AML-193 (cell line): ENCODE measurements around the gene SH3RF3.
"Not testable (repeated sequence)": the region's sequence is repeated elsewhere in the genome, so short reads cannot be mapped to it uniquely, and the experiment has no call there.

Experiments
- DNase-seq, 2 experiments: peaks; one replicate each; lab custom pipeline; 2025; lab: John Stamatoyannopoulos, UW

The SH3RF3 gene

DNA sequence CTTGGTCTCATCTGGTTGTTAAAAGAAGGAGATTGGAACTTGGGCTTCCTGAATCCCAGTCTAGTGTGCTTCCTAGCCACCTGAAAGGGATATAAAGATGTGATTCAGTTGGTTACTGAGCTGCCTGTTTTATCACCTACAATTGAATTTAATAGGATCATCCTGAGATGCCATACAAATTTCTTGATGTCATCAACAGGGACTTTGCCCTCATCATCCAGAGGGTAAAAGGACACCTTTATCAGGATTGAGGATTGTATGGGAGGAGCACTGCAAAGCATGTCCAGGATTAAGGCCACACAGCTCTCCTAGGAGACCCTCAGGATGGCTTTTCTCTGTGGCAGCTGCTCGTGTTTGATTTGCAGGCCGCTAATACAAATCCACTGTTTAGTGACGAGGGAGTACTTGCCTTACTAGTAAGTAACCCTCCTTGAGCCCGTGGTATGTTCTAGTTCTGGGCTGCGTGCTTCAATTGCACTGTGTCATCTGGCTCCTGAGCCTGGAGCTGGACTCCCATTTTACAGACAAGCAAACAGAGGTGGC, 28.6 kb downstream of the SH3RF3 start:
- DNase-seq: no peak

DNA sequence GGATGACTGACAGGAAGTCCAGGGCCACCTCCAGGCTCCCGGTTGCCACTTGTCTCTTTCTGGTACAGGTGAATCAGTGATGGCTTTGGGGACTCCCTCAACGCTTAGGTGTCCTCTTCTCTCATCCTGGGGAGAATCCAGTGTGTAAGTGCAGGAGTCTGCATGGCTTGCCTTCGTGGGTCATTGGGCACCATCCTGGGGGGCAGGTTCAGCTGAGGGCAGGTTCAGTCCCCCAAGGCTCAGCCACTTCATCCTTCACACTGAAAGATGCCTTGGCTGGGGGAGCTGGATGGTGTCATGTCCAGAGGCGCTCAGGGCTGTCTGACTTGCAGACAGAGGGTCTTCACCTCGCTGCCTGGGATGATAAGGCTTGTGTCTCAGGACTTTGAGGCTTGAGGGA, 29.2 kb downstream of the SH3RF3 start:
- no peak for DNase-seq

GRCh38 chr2:109159096-109159495, 30.1 kb downstream of the SH3RF3 start:
- DNase-seq: no peak

GRCh38 chr2:109160714-109161440, 31.9 kb downstream of the SH3RF3 start:
- no peak for DNase-seq

GRCh38 chr2:109162367-109162766, 33.4 kb downstream of the SH3RF3 start:
- DNase-seq: not testable (repeated sequence)

- no peak for DNase-seq
Measured at GRCh38 chr2:109162999-109163398, 34.0 kb downstream of the SH3RF3 start.

- DNase-seq: no peak
Measured at GRCh38 chr2:109164311-109164710, 35.3 kb downstream of the SH3RF3 start.

DNA sequence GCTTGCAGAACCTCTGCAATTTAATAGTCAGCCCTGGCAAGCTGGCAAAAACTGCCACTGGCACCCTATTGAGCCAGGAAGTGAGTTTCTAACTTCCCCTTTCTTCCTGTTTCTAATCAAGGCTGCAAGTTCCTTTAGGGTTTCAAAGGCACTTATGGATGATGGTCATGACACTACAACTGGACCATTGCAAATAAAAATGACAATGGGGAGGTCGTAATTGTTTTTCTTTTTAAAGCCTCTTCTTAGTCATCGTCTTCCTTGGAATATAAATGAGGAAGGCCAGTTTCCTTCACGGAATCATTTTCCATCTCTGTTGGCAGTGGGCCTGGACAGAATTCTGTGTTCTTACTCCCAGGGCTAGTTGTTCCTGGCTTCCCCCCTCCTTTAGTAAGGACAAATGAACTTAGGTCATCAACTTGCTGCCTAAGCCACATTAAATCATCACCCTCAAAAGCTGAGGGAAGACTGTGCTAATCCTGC, 35.8 kb downstream of the SH3RF3 start:
- peak; percentile 55 to 57 for DNase-seq

- no peak for DNase-seq
Measured at GRCh38 chr2:109166811-109167210, 37.8 kb downstream of the SH3RF3 start.

GRCh38 chr2:109168086-109168485, 39.1 kb downstream of the SH3RF3 start:
- DNase-seq: no peak

- DNase-seq: no peak
Measured at GRCh38 chr2:109168716-109169115, 39.7 kb downstream of the SH3RF3 start.

GRCh38 chr2:109170645-109171044, 41.6 kb downstream of the SH3RF3 start:
- DNase-seq: no peak

- no peak for DNase-seq
Measured at GRCh38 chr2:109171444-109172334, 42.7 kb downstream of the SH3RF3 start.

DNA sequence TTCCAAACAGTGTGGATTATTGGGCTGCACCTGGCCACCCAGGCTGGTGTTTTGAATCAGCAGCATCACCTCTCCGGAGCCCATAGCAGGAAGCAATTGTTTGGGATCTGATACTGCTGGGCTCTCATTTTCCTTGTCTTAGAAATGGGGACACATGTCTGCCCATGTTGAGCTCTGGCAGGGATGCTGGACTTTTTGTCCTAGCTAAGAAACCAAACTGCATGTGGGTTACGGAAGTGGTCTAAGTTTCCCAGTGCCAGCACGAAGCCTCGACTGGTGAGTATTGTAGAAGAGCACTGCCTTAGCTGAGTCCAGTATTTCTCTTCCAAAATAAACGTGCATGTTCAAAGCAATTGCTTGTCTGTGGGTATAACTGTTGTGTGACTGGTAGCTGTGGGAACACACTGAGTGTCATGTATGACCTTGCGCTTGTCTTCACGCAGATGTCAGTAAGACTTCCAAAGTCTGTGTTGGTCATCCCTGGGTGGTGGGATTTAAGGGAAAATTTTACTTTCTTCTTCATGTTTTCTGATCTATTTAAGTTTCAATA, 43.6 kb downstream of the SH3RF3 start:
- no peak for DNase-seq

- DNase-seq: no peak
Measured at GRCh38 chr2:109173311-109174171, 44.5 kb downstream of the SH3RF3 start.

DNA sequence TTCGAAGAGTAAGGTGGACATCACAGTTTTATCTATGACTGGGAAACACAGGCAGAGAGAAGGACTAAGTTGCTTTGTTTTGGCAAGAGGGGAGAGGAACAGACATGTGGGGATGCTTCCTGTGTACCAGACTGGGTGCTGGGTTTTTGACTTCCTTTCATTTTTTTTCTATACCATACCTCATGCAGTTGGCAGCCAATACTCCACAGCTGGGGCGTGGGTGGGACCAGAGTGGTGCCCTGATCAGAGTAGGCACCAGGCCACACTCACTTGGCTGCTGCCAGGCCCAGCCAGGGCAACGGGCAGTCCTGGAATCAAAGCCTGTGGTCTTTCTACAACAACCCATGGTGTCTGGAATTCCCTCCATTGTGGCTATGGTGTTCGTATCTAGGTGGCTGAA, 45.2 kb downstream of the SH3RF3 start:
- no peak for DNase-seq

DNA sequence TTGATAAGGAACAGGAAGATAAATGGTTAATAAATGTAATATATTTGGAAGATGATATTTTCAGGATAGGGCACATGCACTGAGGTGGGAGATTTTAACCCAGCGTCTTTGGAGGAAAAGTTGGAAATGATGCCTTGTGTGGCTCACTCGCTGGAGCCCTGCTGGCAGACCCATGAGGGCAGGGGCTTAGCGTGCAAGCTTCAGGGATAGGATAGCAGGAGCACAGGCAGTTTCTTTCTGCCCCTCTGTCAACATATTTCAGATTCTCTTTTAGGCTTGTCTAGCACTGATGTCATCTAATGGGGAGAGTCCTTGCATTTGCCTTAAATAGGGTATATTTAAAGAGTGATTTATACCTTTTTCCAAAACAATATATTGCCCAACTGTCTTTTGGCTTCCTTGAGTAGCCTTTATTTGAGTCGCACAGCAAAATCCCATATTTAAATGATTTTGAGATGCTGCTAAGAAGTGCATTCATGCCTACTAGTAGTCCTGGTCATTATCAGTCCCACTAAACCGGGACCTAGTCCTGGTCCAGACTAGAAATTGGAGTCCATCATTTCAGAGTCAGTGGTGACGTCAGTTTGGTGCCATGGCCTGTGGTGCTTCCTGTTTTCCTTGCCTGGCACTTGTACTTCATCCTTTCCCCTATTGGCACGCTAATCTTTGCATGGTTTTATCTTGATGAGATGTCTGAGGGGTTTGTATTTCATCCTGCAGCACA, 45.8 kb downstream of the SH3RF3 start:
- DNase-seq: no peak

DNA sequence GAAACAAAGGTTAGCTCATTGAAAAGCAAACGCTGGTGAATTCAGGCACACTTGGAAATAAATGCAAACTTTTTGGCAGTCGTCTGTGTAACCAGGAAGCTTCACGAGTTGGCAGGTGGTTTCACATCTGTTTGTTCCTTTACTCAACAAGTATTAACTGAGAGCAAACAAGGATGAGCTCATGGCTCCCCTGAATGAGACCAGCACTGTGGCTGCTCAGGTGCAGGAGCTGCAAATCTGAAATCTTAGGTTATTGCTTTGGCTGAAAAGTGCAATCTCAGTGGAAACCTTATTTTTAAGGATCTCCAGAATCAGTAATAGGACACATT, 46.3 kb downstream of the SH3RF3 start:
- DNase-seq: no peak

- DNase-seq: no peak
Measured at GRCh38 chr2:109176928-109177327, 47.9 kb downstream of the SH3RF3 start.

- no peak for DNase-seq
Measured at GRCh38 chr2:109177635-109178034, 48.6 kb downstream of the SH3RF3 start.

GRCh38 chr2:109178968-109179367, 50.0 kb downstream of the SH3RF3 start:
- no peak for DNase-seq
